ENCODE measurements around the gene DCHS2.

The DCHS2 gene

GRCh38 chr4:154435895-154436294, 55.7 kb downstream of the DCHS2 start:
- TF ChIP-seq, protein P1, sequence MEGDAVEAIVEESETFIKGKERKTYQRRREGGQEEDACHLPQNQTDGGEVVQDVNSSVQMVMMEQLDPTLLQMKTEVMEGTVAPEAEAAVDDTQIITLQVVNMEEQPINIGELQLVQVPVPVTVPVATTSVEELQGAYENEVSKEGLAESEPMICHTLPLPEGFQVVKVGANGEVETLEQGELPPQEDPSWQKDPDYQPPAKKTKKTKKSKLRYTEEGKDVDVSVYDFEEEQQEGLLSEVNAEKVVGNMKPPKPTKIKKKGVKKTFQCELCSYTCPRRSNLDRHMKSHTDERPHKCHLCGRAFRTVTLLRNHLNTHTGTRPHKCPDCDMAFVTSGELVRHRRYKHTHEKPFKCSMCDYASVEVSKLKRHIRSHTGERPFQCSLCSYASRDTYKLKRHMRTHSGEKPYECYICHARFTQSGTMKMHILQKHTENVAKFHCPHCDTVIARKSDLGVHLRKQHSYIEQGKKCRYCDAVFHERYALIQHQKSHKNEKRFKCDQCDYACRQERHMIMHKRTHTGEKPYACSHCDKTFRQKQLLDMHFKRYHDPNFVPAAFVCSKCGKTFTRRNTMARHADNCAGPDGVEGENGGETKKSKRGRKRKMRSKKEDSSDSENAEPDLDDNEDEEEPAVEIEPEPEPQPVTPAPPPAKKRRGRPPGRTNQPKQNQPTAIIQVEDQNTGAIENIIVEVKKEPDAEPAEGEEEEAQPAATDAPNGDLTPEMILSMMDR (IDR thresholded peaks at IDR 0.05; ENCODE audit: insufficient read depth, low read depth, low read length, missing control alignments): no peak
- H3K4me3 ChIP-seq (ENCODE audit: low read length): no peak overlapping the region
- no peak for DNase-seq (ENCODE audit: low read depth)

DNA sequence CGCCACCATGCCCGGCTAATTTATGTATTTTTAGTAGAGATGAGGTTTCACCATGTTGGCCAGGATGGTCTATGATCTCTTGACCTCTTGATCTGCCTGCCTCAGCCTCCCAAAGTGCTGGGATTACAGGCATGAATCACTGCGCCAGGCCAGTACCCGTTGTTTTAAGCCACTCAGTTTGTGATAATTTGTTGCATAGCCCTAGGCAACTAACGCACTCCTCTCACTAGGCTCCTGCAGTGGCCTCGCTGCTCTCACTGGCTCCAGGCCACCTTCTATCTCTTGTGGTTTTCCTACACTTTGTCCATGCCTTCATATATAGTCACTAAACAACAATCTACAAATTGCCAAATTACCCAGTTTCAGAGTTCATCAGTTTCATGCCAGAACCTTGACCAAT, 58.1 kb downstream of the DCHS2 start:
- DNase-seq (ENCODE audit: low read depth): no peak
- TF ChIP-seq, protein P1 (IDR thresholded peaks at IDR 0.05; ENCODE audit: insufficient read depth, low read depth, low read length, missing control alignments): no peak
- H3K4me3 ChIP-seq (ENCODE audit: low read length): no peak overlapping the region

DNA sequence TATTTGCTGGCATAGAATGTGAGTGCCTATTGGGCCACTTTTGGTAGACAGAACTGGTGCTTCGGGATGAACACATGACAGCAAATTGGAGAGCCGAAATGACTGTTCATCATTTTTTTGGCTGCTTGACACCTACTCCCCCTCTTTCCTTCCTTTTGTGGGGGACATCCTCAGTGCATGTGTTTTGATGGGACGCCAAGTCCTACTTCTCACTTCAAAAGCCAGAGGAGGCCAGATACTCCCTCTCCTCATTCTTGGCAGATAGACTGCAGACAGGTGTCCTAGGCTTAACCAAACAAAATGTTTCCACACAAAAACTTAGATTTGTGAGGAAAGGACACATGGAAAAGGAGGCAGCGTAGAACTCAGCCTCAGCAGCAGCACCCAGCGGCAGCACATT, 62.4 kb downstream of the DCHS2 start:
- TF ChIP-seq, protein P1 (IDR thresholded peaks at IDR 0.05; ENCODE audit: insufficient read depth, low read depth, low read length, missing control alignments): no peak
- no peak overlapping the region for H3K4me3 ChIP-seq (ENCODE audit: low read length)
- DNase-seq (ENCODE audit: low read depth): no peak

DNA sequence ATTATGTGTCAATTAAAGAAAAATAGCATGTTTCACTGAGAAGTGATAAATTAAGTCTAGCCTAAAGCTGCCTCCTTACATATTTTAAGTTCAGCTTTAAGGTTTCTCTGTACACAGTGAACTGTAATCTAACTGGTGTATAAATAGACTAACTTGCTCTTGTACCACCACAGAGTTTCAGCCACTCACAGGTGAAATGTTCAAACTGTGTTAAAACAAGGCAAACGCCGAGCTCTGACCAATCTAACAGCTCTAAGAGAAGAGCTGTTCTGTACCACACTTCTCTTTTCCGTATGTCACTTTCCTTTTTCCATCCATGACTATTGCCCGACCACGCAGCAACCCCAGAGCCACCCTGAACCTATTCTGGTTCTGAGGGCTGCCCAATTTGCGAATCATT, 64.5 kb downstream of the DCHS2 start:
- H3K4me3 ChIP-seq (ENCODE audit: low read length): no peak overlapping the region
- no peak for DNase-seq (ENCODE audit: low read depth)
- TF ChIP-seq, protein P1 (IDR thresholded peaks at IDR 0.05; ENCODE audit: insufficient read depth, low read depth, low read length, missing control alignments): no peak

DNA sequence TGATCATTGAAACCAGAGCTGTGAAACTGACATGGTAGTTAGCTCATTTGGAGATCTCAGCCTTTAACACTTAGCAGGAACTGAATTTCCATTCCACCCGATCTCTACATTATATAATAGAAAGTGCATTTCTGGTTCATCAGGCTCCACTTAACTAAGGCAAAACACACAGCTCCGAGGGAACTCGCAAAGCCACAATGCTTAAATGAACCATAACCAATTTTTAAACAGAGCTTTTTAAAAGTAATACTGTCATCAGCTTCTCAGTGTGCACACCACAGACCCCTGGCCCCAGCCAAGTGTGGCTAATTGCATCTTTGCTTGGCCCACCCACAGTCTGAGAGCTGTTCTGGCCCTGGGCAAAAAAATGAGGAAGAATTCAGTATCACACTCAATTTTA, 66.1 kb downstream of the DCHS2 start:
- no peak for DNase-seq (ENCODE audit: low read depth)
- TF ChIP-seq, protein P1 (IDR thresholded peaks at IDR 0.05; ENCODE audit: insufficient read depth, low read depth, low read length, missing control alignments): no peak
- no peak overlapping the region for H3K4me3 ChIP-seq (ENCODE audit: low read length)

DNA sequence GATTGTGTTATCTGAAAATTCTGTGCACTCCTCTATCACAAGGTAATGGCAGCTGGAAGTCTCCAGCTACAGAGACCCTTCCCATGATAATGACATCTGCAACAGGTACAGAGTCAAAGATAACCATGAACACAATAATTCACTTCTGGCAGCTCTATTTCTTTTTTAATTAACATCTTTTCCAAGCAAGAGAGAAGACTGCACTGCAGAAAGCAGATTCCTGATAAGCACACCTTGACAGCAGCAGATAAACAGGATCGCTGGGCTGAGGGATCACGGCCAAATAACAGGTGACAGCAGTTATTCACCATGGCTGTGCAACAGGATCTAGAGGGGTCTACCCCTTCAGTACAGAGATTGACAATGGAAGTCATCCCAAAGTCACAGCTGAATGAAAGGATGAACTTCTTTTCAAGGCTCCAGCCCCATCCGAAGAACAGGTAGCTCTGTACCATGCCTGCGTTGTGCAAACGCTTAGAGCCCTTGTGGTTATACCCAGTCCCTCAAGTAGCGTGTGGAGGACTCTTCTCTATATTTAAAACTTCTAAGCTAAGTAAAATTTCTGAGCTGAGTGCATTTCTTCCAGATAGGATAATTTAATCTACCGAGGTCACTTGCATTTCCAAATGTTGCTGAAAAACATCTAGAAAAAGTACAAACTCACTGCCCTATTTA, 66.7 kb downstream of the DCHS2 start:
- DNase-seq (ENCODE audit: low read depth): no peak
- TF ChIP-seq, protein P1 (IDR thresholded peaks at IDR 0.05; ENCODE audit: insufficient read depth, low read depth, low read length, missing control alignments): no peak
- H3K4me3 ChIP-seq (ENCODE audit: low read length): no peak overlapping the region

- TF ChIP-seq, protein P1 (IDR thresholded peaks at IDR 0.05; ENCODE audit: insufficient read depth, low read depth, low read length, missing control alignments): no peak
- no peak overlapping the region for H3K4me3 ChIP-seq (ENCODE audit: low read length)
- DNase-seq (ENCODE audit: low read depth): no peak
These were observed 69.4 kb downstream of the DCHS2 start for GRCh38 chr4:154422152-154422551.
